Left lung (tissue), 10 donors: Measurements from ENCODE around the gene TIMMDC1. TPM values are rescaled to one million over a fixed set of nuclear protein-coding genes. Genes with fewer than 3 reads are reported as not detected.

Source experiments
- ATAC-seq: fragments of 200-7000 bp; cut with Tn5 transposase; one replicate; pipeline ENCODE4 v1.9.1; 2020; ENCODE audit warnings: moderate library complexity
- DNase-seq, 4 donors: peaks; one replicate each; pipeline ENCODE4 v3.0.0-alpha.2; 2013 to 2020
- H3K27ac ChIP-seq, 2 donors: fragments of 200-600 bp; sonication (generic) in 1 of 2; one replicate each; pipeline versions ENCODE4 v1.5.0 to v1.8.0; 2020 to 2021
- H3K27me3 ChIP-seq, 2 donors: fragments of 200-600 bp; sonication (generic) in 1 of 2; one replicate each; pipeline versions ENCODE4 v1.5.0 to v1.8.0; 2020 to 2021
- H3K36me3 ChIP-seq, 2 donors: fragments of 200-600 bp; sonication (generic) in 1 of 2; one replicate each; pipeline versions ENCODE4 v1.5.0 to v1.8.0; 2020 to 2021
- H3K4me1 ChIP-seq, 2 donors: fragments of 200-600 bp; one replicate each; pipeline ENCODE4 v1.8.0; 2021
- H3K4me3 ChIP-seq, 2 donors: fragments of 200-600 bp; sonication (generic) in 1 of 2; one replicate each; pipeline versions ENCODE4 v1.5.0 to v1.8.0; 2020 to 2021; ENCODE audit warnings: mild to moderate bottlenecking in 1 of 2
- H3K9me3 ChIP-seq, 2 donors: fragments of 200-600 bp; sonication (generic) in 1 of 2; one replicate each; pipeline versions ENCODE4 v1.5.0 to v1.8.0; 2020 to 2021
- CTCF ChIP-seq, 2 donors: fragments of 200-600 bp; sonication (generic) in 1 of 2; IDR thresholded peaks; one replicate each; pipeline versions ENCODE4 v1.5.0 to v1.8.0; 2021; ENCODE audit warnings: antibody characterized with exemption in 2 of 2
- intact Hi-C, 2 donors: fragments of 100-400 bp; cut with DNase I; formaldehyde crosslinking; loops; one replicate each; pipeline versions ENCODE4 v1.11.2 to v1.14.2; 2022
- polyA plus RNA-seq, 6 donors: library from polyadenylated mRNA; unstranded; fragments of 120-200 nt; gene quantifications; one replicate each; pipeline ENCODE4 v1.2.1, GENCODE V29; 2013; ENCODE audit not compliant: insufficient read length in 6 of 6
- total RNA-seq, 2 donors: library from RNA; stranded (reverse); fragmentation: NEBNext Ultra II Directional; extraction: Animal tissue kit (Norgen Biotek cat#: 25700); gene quantifications; one replicate each; pipeline ENCODE4 v1.2.1, GENCODE V29; 2021
- donor health status: DM: no; HTN: yes; CAD: no.
- donor health status: DM: no; HTN: no; CAD: no.

The TIMMDC1 gene
- total and polyA plus RNA-seq, 8 donors, result 87.5 to 113 (median 92.0) TPM

- TF ChIP-seq CTCF (IDR thresholded peaks at IDR 0.05), result no peak
- Histone ChIP-seq H3K27me3 (no peaks in the 10 kb centered on the region), H3K4me1 (no peaks in the 10 kb centered on the region), H3K36me3 (peaks cover 0 to 95% of the 10 kb centered on the region in 2 donors), H3K9me3 (no peaks in the 10 kb centered on the region), H3K4me3 (no peak overlapping the region), H3K27ac (peak overlapping the region in 1 of 2 donors; percentile 29)
- intact Hi-C loops, result no loop called here
- no peak for DNase-seq
- ATAC-seq, result peak; percentile 93
Measured at GRCh38 chr3:119517112-119517511, 18.8 kb downstream of the TIMMDC1 start.

- H3K27me3 ChIP-seq, result no peaks in the 10 kb centered on the region
- peaks cover 0 to 93% of the 10 kb centered on the region in 2 donors for H3K36me3 ChIP-seq
- intact Hi-C loops, result no loop called here
- no peak overlapping the region for H3K27ac ChIP-seq
- no peaks in the 10 kb centered on the region for H3K9me3 ChIP-seq
- peak; percentile 45 for ATAC-seq
- no peaks in the 10 kb centered on the region for H3K4me1 ChIP-seq
- TF ChIP-seq CTCF (IDR thresholded peaks at IDR 0.05), result no peak
- DNase-seq, result no peak
- no peak overlapping the region for H3K4me3 ChIP-seq
Measured at GRCh38 chr3:119518026-119518425, 19.7 kb downstream of the TIMMDC1 start.

- ATAC-seq (peak; percentile 57), DNase-seq (peak in 1 of 4 donors; percentile 10)
- no peak overlapping the region for H3K4me3 ChIP-seq
- H3K36me3 ChIP-seq, result peaks cover 0 to 59% of the 10 kb centered on the region in 2 donors
- no peak for TF ChIP-seq CTCF (IDR thresholded peaks at IDR 0.05)
- H3K9me3 ChIP-seq, result no peaks in the 10 kb centered on the region
- peak overlapping the region in 1 of 2 donors; percentile 5 for H3K27ac ChIP-seq
- H3K4me1 ChIP-seq, result no peaks in the 10 kb centered on the region
- H3K27me3 ChIP-seq, result no peaks in the 10 kb centered on the region
- intact Hi-C loops, result no loop called here
Measured at GRCh38 chr3:119524931-119525662, 26.8 kb downstream of the TIMMDC1 start.

- Histone ChIP-seq H3K36me3 (peaks cover 0 to 38% of the 10 kb centered on the region in 2 donors), H3K9me3 (no peaks in the 10 kb centered on the region), H3K4me1 (no peaks in the 10 kb centered on the region), H3K27me3 (no peaks in the 10 kb centered on the region), H3K4me3 (no peak overlapping the region), H3K27ac (no peak overlapping the region)
- TF ChIP-seq CTCF (IDR thresholded peaks at IDR 0.05), result no peak
- ATAC-seq (no peak), DNase-seq (no peak)
- intact Hi-C loops, result no loop called here
Measured at GRCh38 chr3:119527714-119528113, 29.4 kb downstream of the TIMMDC1 start.

- H3K9me3 ChIP-seq, result no peaks in the 10 kb centered on the region
- ATAC-seq (peak; percentile 48), DNase-seq (peak in 1 of 4 donors; percentile 57)
- no peaks in the 10 kb centered on the region for H3K4me1 ChIP-seq
- H3K27ac ChIP-seq, result no peak overlapping the region
- H3K4me3 ChIP-seq, result no peak overlapping the region
- peaks cover 0 to 18% of the 10 kb centered on the region in 2 donors for H3K36me3 ChIP-seq
- TF ChIP-seq CTCF (IDR thresholded peaks at IDR 0.05), result no peak
- H3K27me3 ChIP-seq, result no peaks in the 10 kb centered on the region
- intact Hi-C loops, result no loop called here
Measured at GRCh38 chr3:119529883-119530282, 31.5 kb downstream of the TIMMDC1 start.
